GM23338 (cell line): Measurements from ENCODE around the gene MRS2. TPM values are rescaled to one million over a fixed set of nuclear protein-coding genes. Genes with fewer than 3 reads are reported as not detected.

ENCODE experiments used
- ATAC-seq: fragments of 200-7000 bp; cut with Tn5 transposase; 3 replicates; pipeline ENCODE4 v1.9.1; 2020
- DNase-seq: peaks from one replicate; pipeline ENCODE4 v3.0.0-alpha.2; 2015; ENCODE audit warnings: low spot score
- H2AFZ ChIP-seq: fragments of 200-600 bp; sonication (generic); 2 replicates; pipeline ENCODE4 v1.8.0; 2016; ENCODE audit warnings: antibody characterized with exemption, mild to moderate bottlenecking, moderate library complexity
- H3F3A ChIP-seq: fragments of 200-600 bp; sonication (generic); replicated peaks from 2 replicates; pipeline ENCODE4 v1.8.0; 2017; ENCODE audit warnings: antibody characterized with exemption, mixed run types, low read depth
- H3K27ac ChIP-seq: fragments of 200-600 bp; sonication (generic); 2 replicates; pipeline ENCODE4 v1.6.1; 2016; ENCODE audit warnings: low read depth
- H3K27me3 ChIP-seq: fragments of 200-600 bp; sonication (generic); 2 replicates; pipeline ENCODE4 v1.8.0; 2016; ENCODE audit warnings: mild to moderate bottlenecking, mixed run types, moderate library complexity; ENCODE audit not compliant: insufficient read depth
- H3K36me3 ChIP-seq: fragments of 200-600 bp; sonication (generic); 2 replicates; pipeline ENCODE4 v1.8.0; 2016; ENCODE audit warnings: mild to moderate bottlenecking; ENCODE audit not compliant: insufficient read depth
- H3K4me1 ChIP-seq: fragments of 200-600 bp; sonication (generic); 2 replicates; pipeline ENCODE4 v1.8.0; 2016; ENCODE audit warnings: mild to moderate bottlenecking, moderate library complexity; ENCODE audit not compliant: insufficient read depth
- H3K4me2 ChIP-seq: fragments of 200-600 bp; sonication (generic); 2 replicates; pipeline ENCODE4 v1.7.1; 2017; ENCODE audit warnings: mixed run types
- H3K4me3 ChIP-seq: fragments of 200-600 bp; sonication (generic); 2 replicates; pipeline ENCODE4 v1.6.1; 2016; ENCODE audit warnings: mixed run types
- H3K79me2 ChIP-seq: fragments of 200-600 bp; sonication (generic); replicated peaks from 2 replicates; pipeline ENCODE4 v1.8.0; 2017; ENCODE audit warnings: mild to moderate bottlenecking; ENCODE audit not compliant: insufficient read depth
- H3K9me2 ChIP-seq: fragments of 200-600 bp; sonication (generic); 2 replicates; pipeline ENCODE4 v1.8.0; 2017; ENCODE audit not compliant: insufficient read depth
- H4K20me1 ChIP-seq: fragments of 200-600 bp; sonication (generic); replicated peaks from 2 replicates; pipeline ENCODE4 v1.8.0; 2017; ENCODE audit warnings: mild to moderate bottlenecking; ENCODE audit not compliant: insufficient read depth
- H3K27ac Mint-ChIP-seq: 2 replicates; pipeline ENCODE4 v1.8.0; 2020; ENCODE audit warnings: inconsistent platforms, mild to moderate bottlenecking, moderate library complexity, mixed read lengths
- H3K27me3 Mint-ChIP-seq: 3 replicates; pipeline ENCODE4 v1.8.0; 2022; ENCODE audit warnings: low read depth, mild to moderate bottlenecking, moderate library complexity, mixed read lengths, inconsistent platforms; ENCODE audit not compliant: insufficient read depth, poor library complexity
- H3K36me3 Mint-ChIP-seq: 3 replicates; pipeline ENCODE4 v1.8.0; 2021; ENCODE audit warnings: low read depth, mild to moderate bottlenecking, inconsistent platforms, moderate library complexity, mixed read lengths
- H3K4me1 Mint-ChIP-seq: 3 replicates; pipeline ENCODE4 v1.8.0; 2020; ENCODE audit warnings: mild to moderate bottlenecking, inconsistent platforms, mixed read lengths
- H3K4me3 Mint-ChIP-seq: 3 replicates; pipeline ENCODE4 v1.8.0; 2021; ENCODE audit warnings: moderate library complexity, mild to moderate bottlenecking, inconsistent platforms, mixed read lengths
- H3K9me3 Mint-ChIP-seq: 3 replicates; pipeline ENCODE4 v1.8.0; 2020; ENCODE audit warnings: moderate library complexity, mild to moderate bottlenecking, inconsistent platforms, mixed read lengths
- CREB1 ChIP-seq: fragments of 250-450 bp; sonication (Bioruptor Pico); IDR thresholded peaks from 2 replicates; pipeline ENCODE4 v1.5.0; 2020; ENCODE audit warnings: low read depth, mild to moderate bottlenecking, moderate library complexity
- CTCF ChIP-seq, 2 experiments: fragments of 200-600 bp in 1 of 2; sonication (generic) in 1 of 2; conservative IDR thresholded peaks; 2 replicates each; pipeline versions ENCODE4 v1.5.1 to v1.6.1; 2016 to 2017; ENCODE audit warnings: antibody characterized with exemption in 2 of 2, low read depth in 2 of 2, mild to moderate bottlenecking in 2 of 2, moderate library complexity in 1 of 2
- ETS1 ChIP-seq: IDR thresholded peaks from 2 replicates; pipeline ENCODE4 v1.6.1; 2016; ENCODE audit warnings: antibody characterized with exemption
- EZH2 ChIP-seq: fragments of 200-600 bp; sonication (generic); IDR thresholded peaks from one replicate; pipeline ENCODE4 v1.8.0; 2017; ENCODE audit warnings: antibody characterized with exemption, mild to moderate bottlenecking, low read depth; ENCODE audit not compliant: unreplicated experiment
- EZH2phosphoT487 ChIP-seq: fragments of 200-600 bp; sonication (generic); IDR thresholded peaks from one replicate; pipeline ENCODE4 v1.8.1; 2018; ENCODE audit warnings: antibody characterized with exemption; ENCODE audit not compliant: unreplicated experiment
- JUNB ChIP-seq: IDR thresholded peaks from one replicate; pipeline ENCODE4 v1.6.1; 2016; ENCODE audit warnings: antibody characterized with exemption; ENCODE audit not compliant: unreplicated experiment
- NANOG ChIP-seq: IDR thresholded peaks from 2 replicates; pipeline ENCODE4 v1.6.1; 2016; ENCODE audit warnings: antibody characterized with exemption, borderline replicate concordance
- POLR2AphosphoS5 ChIP-seq: IDR thresholded peaks from 2 replicates; pipeline ENCODE4 v1.6.1; 2016; ENCODE audit warnings: antibody characterized with exemption, low read depth
- REST ChIP-seq: IDR thresholded peaks from one replicate; pipeline ENCODE4 v1.6.1; 2018; ENCODE audit warnings: antibody characterized with exemption; ENCODE audit not compliant: unreplicated experiment
- STAT1 ChIP-seq: IDR thresholded peaks from one replicate; pipeline ENCODE4 v1.6.1; 2016; ENCODE audit warnings: antibody characterized with exemption; ENCODE audit not compliant: unreplicated experiment
- ZNF114 ChIP-seq: fragments of 250-450 bp; sonication (Bioruptor Pico); IDR thresholded peaks from 2 replicates; pipeline ENCODE4 v1.5.0; 2020; ENCODE audit warnings: mild to moderate bottlenecking, moderate library complexity
- ZNF331 ChIP-seq: fragments of 250-450 bp; sonication (Bioruptor Pico); IDR thresholded peaks from 2 replicates; pipeline ENCODE4 v1.5.0; 2020; ENCODE audit warnings: low read depth, mild to moderate bottlenecking, moderate library complexity
- ZNF462 ChIP-seq: fragments of 250-450 bp; sonication (Bioruptor Pico); IDR thresholded peaks from 2 replicates; pipeline ENCODE4 v1.5.0; 2020; ENCODE audit warnings: mild to moderate bottlenecking, moderate library complexity
- polyA plus RNA-seq: library from polyadenylated mRNA; unstranded; fragments of >200 nt; fragmentation: Nextera tagmentation; extraction: Ambion mirVana; gene quantifications from 2 replicates; pipeline ENCODE4 v1.2.1, GENCODE V29; 2016
- total RNA-seq: library from RNA; depleted of rRNA; stranded (reverse); fragments of >200 nt; shearing (Covaris generic); gene quantifications from 2 replicates; pipeline ENCODE4 v1.2.3, GENCODE V29; 2014

Gene MRS2
- total and polyA plus RNA-seq, 2 experiments from 2014 or later: 80.9 to 125 TPM

- TF ChIP-seq POLR2AphosphoS5 (no peak), JUNB (no peak), ZNF462 (CRISPR knock-in tag) (no peak), ZNF331 (CRISPR knock-in tag) (no peak), NANOG (no peak), STAT1 (no peak), CREB1 (CRISPR knock-in tag) (no peak), REST (no peak), EZH2 (no peak), EZH2phosphoT487 (no peak), ZNF114 (no peak), ETS1 (no peak), CTCF (conservative IDR thresholded peaks at IDR 0.05; ENCODE audit: low read depth in 2 of 2) (no peak)
- H3K4me2 ChIP-seq: no peak overlapping the region
- no peaks in the 10 kb centered on the region for H3K36me3 ChIP-seq
- no peak overlapping the region for H3K27ac ChIP-seq
- no peaks in the 10 kb centered on the region for H3K79me2 ChIP-seq
- H3K4me3 ChIP-seq: no peak overlapping the region
- ATAC-seq (no peak), DNase-seq (no peak)
- H3K4me3 Mint-ChIP-seq: no peak overlapping the region
- no peaks in the 10 kb centered on the region; the same call in 1 of the 2 replicates for H3K4me1 ChIP-seq
- H3K9me2 ChIP-seq: no peaks in the 10 kb centered on the region
- H3F3A ChIP-seq: no peaks in the 10 kb centered on the region
- peaks cover 6% of the 10 kb centered on the region; the same call in 2 of the 3 replicates for H3K4me1 Mint-ChIP-seq
- peaks cover 5% of the 10 kb centered on the region for H3K27me3 Mint-ChIP-seq
- no peaks in the 10 kb centered on the region for H3K27me3 ChIP-seq
- H4K20me1 ChIP-seq: no peaks in the 10 kb centered on the region; the same call in 1 of the 2 replicates
- H3K36me3 Mint-ChIP-seq: no peaks in the 10 kb centered on the region
- H3K27ac Mint-ChIP-seq: no peak overlapping the region
- no peaks in the 10 kb centered on the region for H3K9me3 Mint-ChIP-seq
- no peak overlapping the region for H2AFZ ChIP-seq
Measured at GRCh38 chr6:24448396-24448795, 45.7 kb downstream of the MRS2 start.
